ENCODE data around the gene ROBO1.
"Not testable (repeated sequence)": the region's sequence is repeated elsewhere in the genome, so short reads cannot be mapped to it uniquely, and the experiment has no call there.

The ROBO1 gene

GRCh38 chr3:78762121-78762520 is 1005.7 kb downstream of the ROBO1 start:
- no peak for DNase-seq (ENCODE audit: low read depth in 2 of 3, low spot score in 2 of 3)

GRCh38 chr3:78761126-78761525 is 1006.7 kb downstream of the ROBO1 start:
- DNase-seq (ENCODE audit: low read depth in 2 of 3, low spot score in 2 of 3): no peak

- no peak for DNase-seq (ENCODE audit: low read depth in 2 of 3, low spot score in 2 of 3)
Observed at GRCh38 chr3:78757731-78758130, 1010.1 kb downstream of the ROBO1 start.

GRCh38 chr3:78754066-78754743 is 1013.6 kb downstream of the ROBO1 start:
- DNase-seq (ENCODE audit: low read depth in 2 of 3, low spot score in 2 of 3): no peak

GRCh38 chr3:78751266-78751665 is 1016.5 kb downstream of the ROBO1 start:
- no peak for DNase-seq (ENCODE audit: low read depth in 2 of 3, low spot score in 2 of 3)

GRCh38 chr3:78750291-78750690 is 1017.5 kb downstream of the ROBO1 start:
- not testable (repeated sequence) for DNase-seq (ENCODE audit: low read depth in 2 of 3, low spot score in 2 of 3)

GRCh38 chr3:78749056-78749455 is 1018.7 kb downstream of the ROBO1 start:
- no peak for DNase-seq (ENCODE audit: low read depth in 2 of 3, low spot score in 2 of 3)

- no peak for DNase-seq (ENCODE audit: low read depth in 2 of 3, low spot score in 2 of 3)
Observed at GRCh38 chr3:78745847-78746246, 1022.0 kb downstream of the ROBO1 start.

- no peak for DNase-seq (ENCODE audit: low read depth in 2 of 3, low spot score in 2 of 3)
Observed at GRCh38 chr3:78742491-78742890, 1025.3 kb downstream of the ROBO1 start.

- no peak for DNase-seq (ENCODE audit: low read depth in 2 of 3, low spot score in 2 of 3)
Observed at GRCh38 chr3:78742041-78742440, 1025.8 kb downstream of the ROBO1 start.

GRCh38 chr3:78741066-78741645 is 1026.6 kb downstream of the ROBO1 start:
- DNase-seq (ENCODE audit: low read depth in 2 of 3, low spot score in 2 of 3): no peak

- DNase-seq (ENCODE audit: low read depth in 2 of 3, low spot score in 2 of 3): no peak
Observed at GRCh38 chr3:78738833-78739232, 1029.0 kb downstream of the ROBO1 start.

GRCh38 chr3:78737988-78738387 is 1029.8 kb downstream of the ROBO1 start:
- DNase-seq (ENCODE audit: low read depth in 2 of 3, low spot score in 2 of 3): no peak

- no peak for DNase-seq (ENCODE audit: low read depth in 2 of 3, low spot score in 2 of 3)
Observed at GRCh38 chr3:78736863-78737262, 1030.9 kb downstream of the ROBO1 start.

- DNase-seq (ENCODE audit: low read depth in 2 of 3, low spot score in 2 of 3): no peak
Observed at GRCh38 chr3:78734048-78734637, 1033.7 kb downstream of the ROBO1 start.

- no peak for DNase-seq (ENCODE audit: low read depth in 2 of 3, low spot score in 2 of 3)
Observed at GRCh38 chr3:78732893-78733292, 1034.9 kb downstream of the ROBO1 start.

GRCh38 chr3:78732471-78732870 is 1035.3 kb downstream of the ROBO1 start:
- DNase-seq (ENCODE audit: low read depth in 2 of 3, low spot score in 2 of 3): no peak

- no peak for DNase-seq (ENCODE audit: low read depth in 2 of 3, low spot score in 2 of 3)
Observed at GRCh38 chr3:78729946-78730345, 1037.9 kb downstream of the ROBO1 start.

GRCh38 chr3:78728406-78729145 is 1039.2 kb downstream of the ROBO1 start:
- DNase-seq (ENCODE audit: low read depth in 2 of 3, low spot score in 2 of 3): no peak

GRCh38 chr3:78726545-78726944 is 1041.3 kb downstream of the ROBO1 start:
- DNase-seq (ENCODE audit: low read depth in 2 of 3, low spot score in 2 of 3): no peak

- no peak for DNase-seq (ENCODE audit: low read depth in 2 of 3, low spot score in 2 of 3)
Observed at GRCh38 chr3:78725703-78726246, 1042.0 kb downstream of the ROBO1 start.

- DNase-seq (ENCODE audit: low read depth in 2 of 3, low spot score in 2 of 3): no peak
Observed at GRCh38 chr3:78724859-78725258, 1042.9 kb downstream of the ROBO1 start.

Data from activated CD8-positive, alpha-beta memory T cell treated with anti-CD3 and anti-CD28 coated beads for 48 hours (primary cell).